ENCODE results near the gene NPC2. TPM values are rescaled to one million over a fixed set of nuclear protein-coding genes. Genes with fewer than 3 reads are reported as not detected.

The NPC2 gene
- total and polyA plus RNA-seq, 3 experiments from 2014 or later: 17.1 to 75.6 (median 18.3) TPM

GRCh38 chr14:74503291-74503937, 10.3 kb upstream of the NPC2 start:
- Histone ChIP-seq H3K4me3 (ENCODE audit: low read length) (no peak overlapping the region), H3K4me1 (ENCODE audit: insufficient read depth, low read length) (no peaks in the 10 kb centered on the region), H3K27me3 (ENCODE audit: insufficient read depth, low read length, poor library complexity, severe bottlenecking) (no peaks in the 10 kb centered on the region), H3K27ac (ENCODE audit: low read depth, low read length) (no peak overlapping the region), H3K36me3 (ENCODE audit: insufficient read depth, low read length) (no peaks in the 10 kb centered on the region), H3K9me3 (ENCODE audit: low read length) (no peaks in the 10 kb centered on the region)
- DNase-seq: no peak
- H3K4me3 Mint-ChIP-seq: no peak overlapping the region
- ChIA-PET POLR2A (no interaction called here), CTCF (no interaction called here)
- peaks cover 1 to 5% (median 2%) of the 10 kb centered on the region in 3 donors for H3K36me3 Mint-ChIP-seq
- no peak overlapping the region for H3K27ac Mint-ChIP-seq
- H3K4me1 Mint-ChIP-seq: peaks cover 0 to 2% (median 0%) of the 10 kb centered on the region in 3 donors
- no peaks in the 10 kb centered on the region for H3K9me3 Mint-ChIP-seq
- H3K27me3 Mint-ChIP-seq: peaks cover 0 to 4% of the 10 kb centered on the region in 2 donors

- Mint-ChIP-seq H3K27ac (no peak overlapping the region), H3K36me3 (peaks cover 5 to 6% (median 5%) of the 10 kb centered on the region in 3 donors), H3K4me1 (peaks cover 0 to 6% (median 0%) of the 10 kb centered on the region in 3 donors), H3K27me3 (peaks cover 0 to 1% of the 10 kb centered on the region in 2 donors), H3K9me3 (no peaks in the 10 kb centered on the region), H3K4me3 (no peak overlapping the region)
- ChIA-PET POLR2A (no interaction called here), CTCF (no interaction called here)
- no peaks in the 10 kb centered on the region for H3K9me3 ChIP-seq (ENCODE audit: low read length)
- no peaks in the 10 kb centered on the region for H3K27me3 ChIP-seq (ENCODE audit: insufficient read depth, low read length, poor library complexity, severe bottlenecking)
- no peaks in the 10 kb centered on the region for H3K36me3 ChIP-seq (ENCODE audit: insufficient read depth, low read length)
- no peak overlapping the region for H3K27ac ChIP-seq (ENCODE audit: low read depth, low read length)
- no peak for DNase-seq
- no peaks in the 10 kb centered on the region for H3K4me1 ChIP-seq (ENCODE audit: insufficient read depth, low read length)
- no peak overlapping the region for H3K4me3 ChIP-seq (ENCODE audit: low read length)
Measured at GRCh38 chr14:74502236-74503019, 9.3 kb upstream of the NPC2 start.

GRCh38 chr14:74501691-74502090, 8.6 kb upstream of the NPC2 start:
- Histone ChIP-seq H3K27ac (ENCODE audit: low read depth, low read length) (no peak overlapping the region), H3K4me3 (ENCODE audit: low read length) (no peak overlapping the region), H3K36me3 (ENCODE audit: insufficient read depth, low read length) (no peaks in the 10 kb centered on the region), H3K9me3 (ENCODE audit: low read length) (no peaks in the 10 kb centered on the region), H3K4me1 (ENCODE audit: insufficient read depth, low read length) (no peaks in the 10 kb centered on the region), H3K27me3 (ENCODE audit: insufficient read depth, low read length, poor library complexity, severe bottlenecking) (no peaks in the 10 kb centered on the region)
- CTCF ChIA-PET: no interaction called here
- Mint-ChIP-seq H3K4me3 (no peak overlapping the region), H3K36me3 (peaks cover 0 to 8% (median 6%) of the 10 kb centered on the region in 3 donors), H3K27me3 (no peaks in the 10 kb centered on the region), H3K4me1 (peaks cover 0 to 4% (median 0%) of the 10 kb centered on the region in 3 donors), H3K9me3 (no peaks in the 10 kb centered on the region), H3K27ac (peak overlapping the region in 1 of 8 donors; percentile 54)
- POLR2A ChIA-PET: no interaction called here
- DNase-seq: no peak

- H3K4me1 ChIP-seq (ENCODE audit: insufficient read depth, low read length): no peaks in the 10 kb centered on the region
- H3K4me1 Mint-ChIP-seq: peaks cover 0 to 4% (median 0%) of the 10 kb centered on the region in 3 donors
- no peak overlapping the region for H3K4me3 ChIP-seq (ENCODE audit: low read length)
- H3K27me3 ChIP-seq (ENCODE audit: insufficient read depth, low read length, poor library complexity, severe bottlenecking): no peaks in the 10 kb centered on the region
- no peak overlapping the region for H3K4me3 Mint-ChIP-seq
- ChIA-PET CTCF (no interaction called here), POLR2A (no interaction called here)
- no peak for DNase-seq
- no peaks in the 10 kb centered on the region for H3K9me3 ChIP-seq (ENCODE audit: low read length)
- no peak overlapping the region for H3K27ac ChIP-seq (ENCODE audit: low read depth, low read length)
- H3K36me3 Mint-ChIP-seq: peaks cover 0 to 11% (median 8%) of the 10 kb centered on the region in 3 donors
- no peaks in the 10 kb centered on the region for H3K27me3 Mint-ChIP-seq
- H3K27ac Mint-ChIP-seq: no peak overlapping the region
- H3K9me3 Mint-ChIP-seq: no peaks in the 10 kb centered on the region
- H3K36me3 ChIP-seq (ENCODE audit: insufficient read depth, low read length): no peaks in the 10 kb centered on the region
Measured at GRCh38 chr14:74501135-74501614, 8.1 kb upstream of the NPC2 start.

- Histone ChIP-seq H3K4me1 (ENCODE audit: insufficient read depth, low read length) (peaks cover 4% of the 10 kb centered on the region), H3K27me3 (ENCODE audit: insufficient read depth, low read length, poor library complexity, severe bottlenecking) (no peaks in the 10 kb centered on the region), H3K9me3 (ENCODE audit: low read length) (no peaks in the 10 kb centered on the region), H3K4me3 (ENCODE audit: low read length) (no peak overlapping the region), H3K36me3 (ENCODE audit: insufficient read depth, low read length) (no peaks in the 10 kb centered on the region), H3K27ac (ENCODE audit: low read depth, low read length) (no peak overlapping the region)
- no peaks in the 10 kb centered on the region for H3K9me3 Mint-ChIP-seq
- H3K4me1 Mint-ChIP-seq: peaks cover 0 to 6% (median under 1%) of the 10 kb centered on the region in 3 donors
- DNase-seq: no peak
- H3K27ac Mint-ChIP-seq: peak overlapping the region in 1 of 8 donors; percentile 87
- no peaks in the 10 kb centered on the region for H3K27me3 Mint-ChIP-seq
- H3K36me3 Mint-ChIP-seq: peaks cover 0 to 14% (median 8%) of the 10 kb centered on the region in 3 donors
- POLR2A ChIA-PET: no interaction called here
- CTCF ChIA-PET: no interaction called here
- no peak overlapping the region for H3K4me3 Mint-ChIP-seq
Measured at GRCh38 chr14:74500417-74501134, 7.5 kb upstream of the NPC2 start.

- no peak overlapping the region for H3K27ac ChIP-seq (ENCODE audit: low read depth, low read length)
- H3K9me3 ChIP-seq (ENCODE audit: low read length): no peaks in the 10 kb centered on the region
- DNase-seq: no peak
- H3K36me3 ChIP-seq (ENCODE audit: insufficient read depth, low read length): no peaks in the 10 kb centered on the region
- peak overlapping the region in 2 of 7 donors; percentile 48 to 94 for H3K4me3 Mint-ChIP-seq
- H3K27me3 Mint-ChIP-seq: no peaks in the 10 kb centered on the region
- POLR2A ChIA-PET: interaction anchor here (0.6 kb wide), 1 partner anchor 166 kb away, joined by 3 read pairs; no protein-coding TSS in a partner anchor
- H3K4me1 Mint-ChIP-seq: peaks cover 16 to 25% (median 18%) of the 10 kb centered on the region in 3 donors
- H3K27me3 ChIP-seq (ENCODE audit: insufficient read depth, low read length, poor library complexity, severe bottlenecking): no peaks in the 10 kb centered on the region
- CTCF ChIA-PET: no interaction called here
- H3K4me1 ChIP-seq (ENCODE audit: insufficient read depth, low read length): peaks cover 30% of the 10 kb centered on the region
- H3K27ac Mint-ChIP-seq: peak overlapping the region in 5 of 8 donors; percentile 30 to 94 (median 85)
- H3K36me3 Mint-ChIP-seq: peaks cover 0 to 22% (median 8%) of the 10 kb centered on the region in 3 donors
- H3K9me3 Mint-ChIP-seq: no peaks in the 10 kb centered on the region
- no peak overlapping the region for H3K4me3 ChIP-seq (ENCODE audit: low read length)
Measured at GRCh38 chr14:74495356-74495755, 2.3 kb upstream of the NPC2 start.

- Mint-ChIP-seq H3K4me3 (peak within 1 kb of the TSS in 1 of 7 donors; percentile 94), H3K27ac (peak within 1 kb of the TSS in 7 of 8 donors; percentile 75 to 97 (median 94)), H3K27me3 (no peaks in the 10 kb centered on the region), H3K9me3 (no peaks in the 10 kb centered on the region), H3K4me1 (peaks cover 18 to 27% (median 21%) of the 10 kb centered on the region in 3 donors), H3K36me3 (peaks cover 0 to 20% (median 8%) of the 10 kb centered on the region in 3 donors)
- DNase-seq: peak; percentile 98 to 100 (median 100)
- H3K4me1 ChIP-seq (ENCODE audit: insufficient read depth, low read length): peaks cover 30% of the 10 kb centered on the region
- CTCF ChIA-PET: interaction anchor here (0.8 to 2.3 kb wide), 3 partner anchors 115 to 131 kb away, joined by 3 to 7 read pairs (median 3); partner anchors contain the start of gene LTBP2
- H3K36me3 ChIP-seq (ENCODE audit: insufficient read depth, low read length): no peaks in the 10 kb centered on the region
- peak within 1 kb of the TSS; percentile 96 for H3K4me3 ChIP-seq (ENCODE audit: low read length)
- no peaks in the 10 kb centered on the region for H3K27me3 ChIP-seq (ENCODE audit: insufficient read depth, low read length, poor library complexity, severe bottlenecking)
- no peaks in the 10 kb centered on the region for H3K9me3 ChIP-seq (ENCODE audit: low read length)
- POLR2A ChIA-PET: interaction anchor here (1.0 kb wide), 1 partner anchor 92 kb away, joined by 4 read pairs; no protein-coding TSS in a partner anchor
- peak within 1 kb of the TSS; percentile 83 for H3K27ac ChIP-seq (ENCODE audit: low read depth, low read length)
Measured at GRCh38 chr14:74493343-74494261, 497 bp upstream of the NPC2 start, which contains the start of gene ISCA2. Gene ISCA2 (plus strand): TSS chr14:74493765. CDS start chr14:74493775, 10 bp downstream.

Data from CD8-positive, alpha-beta memory T cell (primary cell).